DND-41 (cell line): Measurements from ENCODE around the gene OTUB1.

ENCODE experiments used
- EZH2 ChIP-seq: IDR thresholded peaks from 3 replicates; pipeline ENCODE4 v1.6.1; 2012; ENCODE audit warnings: borderline replicate concordance, low read depth, mild to moderate bottlenecking, moderate library complexity, low read length, inconsistent platforms; ENCODE audit not compliant: severe bottlenecking
- TF ChIP-seq, protein P1 (sequence below): IDR thresholded peaks from 2 replicates; pipeline ENCODE4 v1.5.1; 2012; ENCODE audit warnings: borderline replicate concordance, low read length, moderate library complexity, mild to moderate bottlenecking; ENCODE audit not compliant: poor library complexity, severe bottlenecking; ENCODE audit errors: extremely low read depth

DNA sequence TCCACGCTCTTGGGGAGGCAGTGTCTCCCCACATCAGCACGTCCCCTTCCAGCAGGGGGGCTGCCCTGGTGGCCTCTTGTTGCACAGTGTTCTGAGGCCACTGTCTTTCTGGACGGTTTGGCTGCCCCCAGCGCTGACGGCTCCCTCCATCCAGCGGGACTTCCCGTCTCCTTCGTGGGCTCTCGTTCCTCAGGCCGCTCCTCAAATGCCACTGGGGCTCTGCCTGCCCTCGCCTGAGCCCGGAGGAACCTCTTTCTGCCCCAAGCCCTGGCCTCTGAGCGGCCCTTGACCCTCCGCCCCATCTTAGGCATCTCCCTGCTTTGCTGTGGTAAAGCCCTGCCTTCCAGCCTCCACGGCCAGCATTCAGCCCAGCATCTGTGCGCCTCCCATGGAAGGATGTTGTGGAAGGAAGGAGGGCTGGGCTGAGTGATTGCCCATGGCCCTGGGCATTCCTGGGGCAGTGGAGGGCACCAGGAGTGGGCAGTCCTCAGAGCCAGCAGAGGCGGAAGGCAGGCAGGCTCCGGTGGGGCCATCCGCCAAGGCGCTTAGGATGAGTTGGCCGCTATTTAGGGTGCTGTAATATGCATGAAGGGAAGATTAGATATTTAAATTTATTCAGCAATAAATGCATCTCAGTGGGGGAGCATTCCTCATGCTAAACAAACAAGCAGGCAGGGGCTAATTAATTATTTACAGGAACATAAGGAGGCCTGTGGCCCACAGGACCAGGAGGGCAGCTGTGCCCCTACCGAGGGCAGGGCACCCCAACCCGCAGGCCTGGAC lies 17.8 kb downstream of the OTUB1 start:
- TF ChIP-seq, protein P1, sequence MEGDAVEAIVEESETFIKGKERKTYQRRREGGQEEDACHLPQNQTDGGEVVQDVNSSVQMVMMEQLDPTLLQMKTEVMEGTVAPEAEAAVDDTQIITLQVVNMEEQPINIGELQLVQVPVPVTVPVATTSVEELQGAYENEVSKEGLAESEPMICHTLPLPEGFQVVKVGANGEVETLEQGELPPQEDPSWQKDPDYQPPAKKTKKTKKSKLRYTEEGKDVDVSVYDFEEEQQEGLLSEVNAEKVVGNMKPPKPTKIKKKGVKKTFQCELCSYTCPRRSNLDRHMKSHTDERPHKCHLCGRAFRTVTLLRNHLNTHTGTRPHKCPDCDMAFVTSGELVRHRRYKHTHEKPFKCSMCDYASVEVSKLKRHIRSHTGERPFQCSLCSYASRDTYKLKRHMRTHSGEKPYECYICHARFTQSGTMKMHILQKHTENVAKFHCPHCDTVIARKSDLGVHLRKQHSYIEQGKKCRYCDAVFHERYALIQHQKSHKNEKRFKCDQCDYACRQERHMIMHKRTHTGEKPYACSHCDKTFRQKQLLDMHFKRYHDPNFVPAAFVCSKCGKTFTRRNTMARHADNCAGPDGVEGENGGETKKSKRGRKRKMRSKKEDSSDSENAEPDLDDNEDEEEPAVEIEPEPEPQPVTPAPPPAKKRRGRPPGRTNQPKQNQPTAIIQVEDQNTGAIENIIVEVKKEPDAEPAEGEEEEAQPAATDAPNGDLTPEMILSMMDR, result no peak
- TF ChIP-seq EZH2, result no peak
